ENCODE data around the gene SWAP70. TPM values are rescaled to one million over a fixed set of nuclear protein-coding genes. Genes with fewer than 3 reads are reported as not detected.

Gene SWAP70
- total and polyA plus RNA-seq, 2 experiments from 2014 or later = 30.3 to 33.3 TPM

GRCh38 chr11:9769621-9770020 lies 105.7 kb downstream of the SWAP70 start:
- no peak for ATAC-seq
- H3K79me2 ChIP-seq (replicated peaks; ENCODE audit: insufficient read depth) = no peaks in the 10 kb centered on the region
- H4K20me1 ChIP-seq (replicated peaks; ENCODE audit: insufficient read depth) = no peaks in the 10 kb centered on the region
- H3K4me1 ChIP-seq (ENCODE audit: insufficient read depth) = peaks cover 4% of the 10 kb centered on the region; the same call in 1 of the 2 replicates
- no peaks in the 10 kb centered on the region for H3K27me3 ChIP-seq (ENCODE audit: insufficient read depth)
- TF ChIP-seq ETS1 (IDR thresholded peaks at IDR 0.05) (no peak), JUNB (IDR thresholded peaks at IDR 0.05; ENCODE audit: unreplicated experiment) (no peak), ZNF114 (CRISPR knock-in tag; IDR thresholded peaks at IDR 0.05) (no peak), CREB1 (CRISPR knock-in tag; IDR thresholded peaks at IDR 0.05; ENCODE audit: low read depth) (no peak)
- Mint-ChIP-seq H3K27me3 (ENCODE audit: insufficient read depth, low read depth, poor library complexity) (no peaks in the 10 kb centered on the region), H3K4me3 (no peak overlapping the region), H3K9me3 (peaks cover 3% of the 10 kb centered on the region; the same call in 2 of the 3 replicates), H3K36me3 (ENCODE audit: low read depth) (no peaks in the 10 kb centered on the region; the same call in 2 of the 3 replicates), H3K4me1 (peaks cover 15% of the 10 kb centered on the region), H3K27ac (no peak overlapping the region)
- H3K4me2 ChIP-seq = no peak overlapping the region
- H3K27ac ChIP-seq (ENCODE audit: low read depth) = no peak overlapping the region
- no peaks in the 10 kb centered on the region for H3F3A ChIP-seq (replicated peaks; ENCODE audit: low read depth)
- no peaks in the 10 kb centered on the region for H3K36me3 ChIP-seq (ENCODE audit: insufficient read depth)
- H2AFZ ChIP-seq = no peak overlapping the region
- peaks cover 14% of the 10 kb centered on the region; the same call in 1 of the 2 replicates for H3K9me2 ChIP-seq (ENCODE audit: insufficient read depth)
- H3K4me3 ChIP-seq = no peak overlapping the region
- DNase-seq (ENCODE audit: low spot score) = no peak

GRCh38 chr11:9771071-9771511 lies 107.2 kb downstream of the SWAP70 start:
- H3K4me3 ChIP-seq = no peak overlapping the region
- peaks cover 3% of the 10 kb centered on the region for H3K27me3 Mint-ChIP-seq (ENCODE audit: insufficient read depth, low read depth, poor library complexity)
- TF ChIP-seq CTCF (conservative IDR thresholded peaks at IDR 0.05; ENCODE audit: low read depth in 2 of 2) (no peak), CREB1 (CRISPR knock-in tag; IDR thresholded peaks at IDR 0.05; ENCODE audit: low read depth) (no peak), ZNF114 (CRISPR knock-in tag; IDR thresholded peaks at IDR 0.05) (no peak), REST (IDR thresholded peaks at IDR 0.05; ENCODE audit: unreplicated experiment) (no peak), EZH2 (IDR thresholded peaks at IDR 0.05; ENCODE audit: low read depth, unreplicated experiment) (no peak), NANOG (IDR thresholded peaks at IDR 0.05; ENCODE audit: borderline replicate concordance) (no peak), EZH2phosphoT487 (IDR thresholded peaks at IDR 0.05; ENCODE audit: unreplicated experiment) (no peak)

More at GRCh38 chr11:9771071-9771511, 107.2 kb downstream of the SWAP70 start:
- Mint-ChIP-seq H3K9me3 (no peaks in the 10 kb centered on the region; the same call in 2 of the 3 replicates), H3K4me1 (peaks cover 18% of the 10 kb centered on the region), H3K4me3 (no peak overlapping the region), H3K27ac (no peak overlapping the region), H3K36me3 (ENCODE audit: low read depth) (peaks cover 3% of the 10 kb centered on the region; the same call in 2 of the 3 replicates)
- Histone ChIP-seq H3K4me2 (no peak overlapping the region), H3K79me2 (replicated peaks; ENCODE audit: insufficient read depth) (no peaks in the 10 kb centered on the region), H3K4me1 (ENCODE audit: insufficient read depth) (peaks cover 18% of the 10 kb centered on the region), H3K36me3 (ENCODE audit: insufficient read depth) (no peaks in the 10 kb centered on the region), H2AFZ (no peak overlapping the region), H3K27ac (ENCODE audit: low read depth) (no peak overlapping the region), H3K9me2 (ENCODE audit: insufficient read depth) (0 out of 2 replicates have a peak, but pooled peaks cover 3% of the 10 kb centered on the region), H3F3A (replicated peaks; ENCODE audit: low read depth) (no peaks in the 10 kb centered on the region), H3K27me3 (ENCODE audit: insufficient read depth) (no peaks in the 10 kb centered on the region), H4K20me1 (replicated peaks; ENCODE audit: insufficient read depth) (no peaks in the 10 kb centered on the region)
- DNase-seq (ENCODE audit: low spot score) (no peak), ATAC-seq (no peak)
